ENCODE measurements around the gene DOHH.
A peak's percentile ranks its signal among the peaks of the same experiment; 100 is the strongest.
"Not testable (repeated sequence)": the region's sequence is repeated elsewhere in the genome, so short reads cannot be mapped to it uniquely, and the experiment has no call there.

DOHH gene

DNA sequence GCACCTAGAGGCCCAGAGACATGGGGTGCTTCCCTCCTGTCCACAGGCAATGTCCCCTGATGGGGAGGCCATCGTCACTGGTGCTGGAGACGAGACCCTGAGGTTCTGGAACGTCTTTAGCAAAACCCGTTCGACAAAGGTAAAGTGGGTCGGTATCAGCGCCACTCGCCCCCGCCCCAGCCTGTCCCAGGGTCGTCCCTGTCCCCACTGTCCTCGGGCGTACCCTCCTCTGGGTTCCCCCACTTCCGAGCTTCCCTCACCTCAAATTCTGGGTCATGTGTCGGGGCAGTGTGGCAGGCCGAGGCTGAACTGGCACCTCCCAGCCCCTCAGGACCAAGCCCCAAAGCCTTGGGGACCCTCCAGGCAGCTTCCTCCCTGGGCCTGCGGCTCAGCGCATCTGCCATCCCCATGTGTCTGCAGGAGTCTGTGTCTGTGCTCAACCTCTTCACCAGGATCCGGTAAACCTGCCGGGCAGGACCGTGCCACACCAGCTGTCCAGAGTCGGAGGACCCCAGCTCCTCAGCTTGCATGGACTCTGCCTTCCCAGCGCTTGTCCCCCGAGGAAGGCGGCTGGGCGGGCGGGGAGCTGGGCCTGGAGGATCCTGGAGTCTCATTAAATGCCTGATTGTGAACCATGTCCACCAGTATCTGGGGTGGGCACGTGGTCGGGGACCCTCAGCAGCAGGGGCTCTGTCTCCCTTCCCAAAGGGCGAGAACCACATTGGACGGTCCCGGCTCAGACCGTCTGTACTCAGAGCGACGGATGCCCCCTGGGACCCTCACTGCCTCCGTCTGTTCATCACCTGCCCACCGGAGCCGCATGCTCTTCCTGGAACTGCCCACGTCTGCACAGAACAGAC lies 34.1 kb upstream of the DOHH start:
- DNase-seq, result no peak

DNA sequence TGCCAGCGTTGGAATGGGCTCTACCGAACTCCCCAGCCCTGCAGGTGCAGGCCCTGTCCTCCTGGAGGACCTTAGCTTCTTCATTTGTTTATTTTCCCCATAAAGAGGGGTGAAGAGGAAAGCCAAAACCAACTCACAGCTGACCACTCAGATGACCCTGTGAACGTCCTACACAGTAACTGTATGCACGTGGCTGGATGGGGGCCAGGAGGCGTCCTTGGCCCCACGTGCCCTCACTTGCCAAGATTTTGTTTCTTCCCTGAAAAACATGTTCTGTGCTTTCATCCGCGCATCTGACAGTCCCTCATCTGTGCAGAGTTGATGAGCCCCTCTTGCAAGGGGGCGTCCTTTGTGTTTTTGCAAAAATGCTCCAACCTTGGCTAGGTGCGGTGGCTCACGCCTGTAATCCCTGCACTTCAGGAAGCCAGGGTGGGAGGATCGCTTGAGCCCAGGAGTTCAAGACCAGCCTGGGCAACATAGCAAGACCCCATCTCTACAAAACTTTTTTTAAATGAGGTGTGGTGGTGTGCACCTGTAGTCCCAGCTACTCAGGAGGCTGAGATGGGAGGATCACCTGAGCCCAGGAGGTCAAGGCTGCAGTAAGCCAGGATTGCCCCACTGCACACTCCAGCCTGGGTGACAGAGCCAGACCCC lies 33.2 kb upstream of the DOHH start:
- DNase-seq, result no peak

DNA sequence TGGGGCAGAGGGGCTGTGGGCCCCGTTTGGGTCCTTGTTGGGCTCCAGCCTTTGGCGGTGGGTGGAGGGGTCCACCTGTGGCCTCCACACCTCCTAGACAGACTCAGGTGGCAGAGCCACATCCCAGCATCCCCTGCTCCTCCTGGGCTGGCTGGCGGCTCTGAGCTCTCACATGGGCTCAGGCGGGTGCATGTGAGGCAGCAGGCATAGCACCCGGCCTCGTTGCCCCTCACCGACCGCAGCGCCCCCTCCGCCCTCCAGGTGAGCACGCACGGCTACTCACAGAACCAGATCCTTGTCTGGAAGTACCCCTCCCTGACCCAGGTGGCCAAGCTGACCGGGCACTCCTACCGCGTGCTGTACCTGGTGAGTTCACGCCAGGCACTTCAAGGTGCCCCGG lies 32.6 kb upstream of the DOHH start:
- no peak for DNase-seq

GRCh38 chr19:3532154-3532786 lies 31.8 kb upstream of the DOHH start:
- no peak for DNase-seq

- DNase-seq, result no peak
Observed at GRCh38 chr19:3531716-3532115, 31.2 kb upstream of the DOHH start.

DNA sequence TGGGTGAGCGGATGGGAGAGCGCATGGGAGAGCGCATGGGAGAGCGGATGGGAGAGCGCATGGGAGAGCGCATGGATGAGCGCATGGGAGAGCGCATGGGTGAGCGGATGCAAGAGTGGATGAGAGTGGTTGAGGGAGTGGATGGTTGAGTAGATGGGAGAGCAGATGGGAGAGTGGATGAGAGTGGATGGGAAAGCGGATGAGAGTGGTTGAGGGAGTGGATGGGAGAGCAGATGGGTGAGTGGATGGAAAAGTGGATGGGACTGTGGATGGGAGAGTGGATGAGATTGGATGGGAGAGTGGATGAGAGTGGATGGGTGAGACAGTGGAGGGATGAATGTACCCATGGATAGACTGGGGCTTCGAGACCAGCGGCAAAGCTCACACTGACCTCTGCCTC lies 29.9 kb upstream of the DOHH start:
- no peak for DNase-seq

DNA sequence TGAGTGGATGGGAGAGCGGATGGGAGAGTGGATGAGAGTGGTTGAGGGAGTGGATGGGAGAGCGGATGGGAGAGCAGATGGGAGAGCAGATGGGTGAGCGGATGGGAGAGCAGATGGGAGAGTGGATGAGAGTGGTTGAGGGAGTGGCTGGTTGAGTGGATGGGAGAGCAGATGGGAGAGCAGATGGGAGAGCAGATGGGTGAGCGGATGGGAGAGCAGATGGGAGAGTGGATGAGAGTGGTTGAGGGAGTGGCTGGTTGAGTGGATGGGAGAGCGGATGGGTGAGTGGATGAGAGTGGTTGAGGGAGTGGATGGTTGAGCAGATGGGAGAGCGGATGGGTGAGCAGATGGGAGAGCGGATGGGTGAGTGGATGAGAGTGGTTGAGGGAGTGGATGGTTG lies 28.8 kb upstream of the DOHH start:
- DNase-seq, result not testable (repeated sequence)

GRCh38 chr19:3528539-3529211 lies 28.2 kb upstream of the DOHH start:
- no peak for DNase-seq

- DNase-seq, result no peak
Observed at GRCh38 chr19:3528080-3528479, 27.6 kb upstream of the DOHH start.

DNA sequence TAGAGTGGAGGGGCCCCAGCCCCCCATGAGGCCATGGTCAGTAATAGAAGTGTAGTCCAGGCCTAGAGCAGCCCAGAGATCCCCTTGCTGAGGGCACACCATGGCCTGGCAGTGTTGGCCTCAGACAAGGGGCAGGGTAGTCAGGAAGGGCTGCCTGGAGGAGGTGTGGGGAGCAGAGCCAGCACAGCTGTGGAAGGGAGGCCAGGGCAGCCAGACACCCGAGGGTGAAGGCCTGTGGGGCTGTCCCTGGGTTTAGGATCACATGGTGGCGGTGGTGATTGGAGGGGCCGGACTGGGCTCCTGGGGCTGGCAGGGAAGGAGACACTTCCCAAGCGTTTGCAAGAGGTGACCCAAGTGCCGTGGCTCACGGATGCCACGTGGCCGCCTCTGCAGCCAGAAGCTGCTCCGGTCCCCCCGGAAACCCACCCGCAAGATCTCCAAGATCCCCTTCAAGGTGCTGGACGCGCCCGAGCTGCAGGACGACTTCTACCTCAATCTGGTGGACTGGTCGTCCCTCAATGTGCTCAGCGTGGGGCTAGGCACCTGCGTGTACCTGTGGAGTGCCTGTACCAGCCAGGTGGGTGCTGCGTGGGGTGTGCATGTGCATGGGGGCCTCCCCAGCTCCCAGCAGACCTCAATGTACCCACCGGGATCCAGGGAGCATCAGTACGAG lies 26.9 kb upstream of the DOHH start:
- no peak for DNase-seq

GRCh38 chr19:3526507-3527237 lies 26.2 kb upstream of the DOHH start:
- DNase-seq, result no peak

DNA sequence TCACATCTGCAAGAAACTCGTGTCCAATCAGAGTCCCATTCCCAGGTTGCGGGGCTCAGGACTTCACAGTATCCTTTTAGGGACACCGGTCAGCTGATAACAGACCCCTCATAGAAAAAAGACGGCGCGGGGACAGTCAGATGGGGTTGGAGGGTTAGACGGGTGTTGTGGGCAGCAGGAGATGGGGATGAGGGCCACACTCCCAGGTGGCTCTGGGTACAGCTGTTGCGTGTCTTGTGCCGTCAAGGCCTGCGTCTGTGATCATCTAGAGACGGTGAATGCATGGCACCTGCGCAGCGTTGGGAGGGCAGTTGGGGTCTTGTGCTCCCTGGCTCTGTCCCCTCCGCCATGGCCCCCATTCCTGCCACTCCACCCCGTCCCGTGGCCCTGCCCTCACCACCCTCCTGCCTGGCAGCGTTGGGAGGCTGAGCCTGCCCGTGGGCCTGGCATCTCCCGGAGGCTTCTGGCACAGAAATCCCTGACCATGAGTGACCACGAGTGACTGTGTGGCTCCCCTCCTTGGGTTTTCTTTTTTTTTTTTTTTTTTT lies 24.5 kb upstream of the DOHH start:
- DNase-seq, result no peak

DNA sequence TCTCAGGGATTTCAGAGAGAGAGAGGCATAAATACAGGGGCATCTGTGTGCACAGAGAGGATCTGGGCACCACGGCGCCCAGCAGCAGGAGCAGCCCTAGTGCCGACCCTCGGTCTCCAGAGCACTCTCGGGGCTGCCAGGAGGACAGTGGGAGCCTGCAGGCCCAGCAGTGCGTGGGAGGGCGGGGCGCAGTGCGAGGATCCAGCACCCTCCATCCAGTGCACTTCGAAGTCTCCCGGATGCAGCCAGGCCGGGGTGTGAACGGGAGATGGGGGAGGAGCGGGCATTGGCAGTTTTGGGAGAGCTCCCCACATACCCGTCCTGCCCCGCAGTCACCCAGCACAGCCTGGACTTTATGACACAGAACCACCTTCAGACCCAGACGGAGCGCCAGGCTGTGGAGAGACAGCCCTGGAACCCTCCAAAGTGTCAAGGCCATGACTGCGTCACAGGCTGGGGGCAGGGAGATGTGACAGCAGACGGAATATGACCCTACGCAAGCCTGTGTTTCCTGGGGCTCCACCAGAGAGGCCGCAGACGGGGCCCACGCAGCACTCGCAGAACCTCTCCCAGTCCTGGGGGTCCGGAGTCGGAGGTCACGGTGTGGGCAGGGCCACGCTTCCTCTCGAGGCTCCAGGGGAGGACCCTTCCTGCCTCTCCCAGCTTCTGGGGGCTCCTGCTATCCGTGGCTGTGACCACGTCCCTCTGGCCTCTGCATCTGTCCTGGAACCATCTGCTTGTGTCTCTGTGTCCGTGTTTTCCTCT lies 23.8 kb upstream of the DOHH start:
- no peak for DNase-seq

DNA sequence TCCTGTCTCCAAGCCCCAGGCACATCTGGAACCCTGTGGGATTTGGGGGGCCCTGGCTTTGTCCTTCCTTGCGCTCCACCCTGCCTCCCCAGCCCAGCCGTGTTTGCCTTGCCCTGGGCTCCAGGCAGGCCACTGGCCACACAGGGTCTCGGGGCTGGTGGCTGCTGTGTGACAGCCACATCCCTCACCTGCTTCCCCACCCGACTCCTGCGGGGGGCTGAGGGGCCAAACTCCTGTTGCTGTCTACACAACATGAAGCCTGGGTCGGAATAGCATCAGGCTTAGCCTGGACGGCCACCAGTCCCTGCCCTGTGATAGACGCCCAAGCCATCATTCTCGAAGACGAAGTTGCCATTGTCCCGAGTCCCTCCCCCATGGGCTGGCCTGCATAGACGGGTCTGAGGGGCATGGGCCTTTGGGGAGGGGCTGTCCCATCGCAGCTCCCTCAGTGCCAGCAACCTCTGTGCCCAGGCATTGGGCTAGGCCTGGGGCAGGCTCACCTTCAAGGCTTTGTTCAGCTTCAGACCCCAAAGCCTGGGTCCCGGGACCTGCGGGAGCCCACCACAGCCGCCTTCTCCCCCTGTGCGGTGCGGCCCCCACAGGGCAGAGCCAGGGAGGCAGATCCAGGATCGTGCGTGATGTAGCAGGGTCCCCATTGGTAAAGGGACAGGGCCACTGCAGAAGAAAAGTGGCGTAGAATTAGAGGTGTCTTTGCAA lies 23.0 kb upstream of the DOHH start:
- DNase-seq, result no peak

DNA sequence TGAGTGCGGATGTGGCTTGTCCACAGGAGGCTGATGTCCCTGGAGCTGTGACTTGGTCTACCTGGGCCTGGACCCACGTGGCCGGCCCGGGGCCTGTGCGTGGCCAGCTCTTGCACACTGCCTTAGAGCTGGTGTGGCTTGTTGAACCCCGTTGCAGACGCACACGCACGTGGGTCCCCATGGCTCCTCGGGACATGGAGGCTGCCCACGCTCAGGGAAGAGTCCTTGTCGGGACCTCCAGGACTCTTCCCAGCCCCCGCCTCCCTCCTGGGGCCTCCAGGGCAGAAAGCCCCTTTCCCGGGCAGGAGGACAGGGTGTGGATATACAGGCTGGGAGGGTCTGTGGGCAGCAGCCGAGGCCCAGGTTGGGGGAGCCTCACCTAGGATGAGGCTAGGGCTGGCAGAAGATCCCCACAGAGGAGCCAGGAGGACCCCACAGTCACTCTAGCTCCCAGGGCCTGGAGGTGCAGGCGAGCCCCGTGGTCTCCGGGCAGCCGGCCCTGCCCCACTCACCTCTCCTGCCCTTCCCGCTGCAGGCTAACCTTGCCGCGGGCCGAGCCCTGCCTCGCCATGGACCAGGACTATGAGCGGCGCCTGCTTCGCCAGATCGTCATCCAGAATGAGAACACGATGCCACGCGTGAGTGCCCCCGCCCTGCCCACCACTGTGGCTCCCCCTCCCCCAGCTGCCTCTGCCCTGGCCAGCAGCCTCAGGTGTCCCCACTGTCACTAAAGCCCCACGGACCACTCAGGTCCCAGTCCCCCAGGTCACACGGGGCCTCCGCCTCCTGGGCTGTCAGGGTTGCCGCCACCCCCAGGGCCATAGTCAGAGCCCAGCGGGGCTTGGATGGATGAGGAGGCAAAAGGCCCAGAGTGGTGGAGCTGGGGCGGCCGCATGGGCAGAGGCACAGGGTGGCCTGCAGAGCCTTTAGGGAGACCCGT lies 22.2 kb upstream of the DOHH start:
- no peak for DNase-seq

GRCh38 chr19:3521104-3521445 lies 20.6 kb upstream of the DOHH start:
- no peak for DNase-seq

GRCh38 chr19:3520166-3521103 lies 20.0 kb upstream of the DOHH start:
- DNase-seq, result peak; percentile 53

DNA sequence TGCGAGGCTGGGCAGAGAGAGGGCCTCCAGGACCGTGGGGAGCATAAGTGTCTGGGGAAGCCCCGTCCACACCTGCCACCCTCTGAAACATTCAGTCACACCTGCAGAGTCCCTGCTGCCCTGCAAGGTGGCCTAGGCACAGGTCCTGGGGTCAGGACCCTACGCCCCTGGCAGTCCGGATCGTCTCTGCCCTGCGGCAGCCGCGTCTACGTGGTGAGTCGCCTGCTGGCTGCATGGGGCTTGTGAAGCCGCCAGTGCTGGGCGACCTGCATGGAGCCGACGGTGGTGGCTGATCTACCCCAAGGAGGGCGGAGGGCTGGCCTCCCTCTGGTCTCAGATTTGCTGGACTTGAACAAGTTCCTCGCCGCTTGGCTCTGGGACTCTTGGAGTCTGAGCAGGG lies 18.7 kb upstream of the DOHH start:
- DNase-seq, result no peak
